GM18502 (cell line): ENCODE measurements around the gene TUBA4A.
"Not testable (repeated sequence)": the region's sequence is repeated elsewhere in the genome, so short reads cannot be mapped to it uniquely, and the experiment has no call there.

Experiments
- ATAC-seq: cut with Tn5 transposase; IDR thresholded peaks from one replicate; pipeline ENCODE4 v1.9.1; 2021; ENCODE audit warnings: mild to moderate bottlenecking; ENCODE audit not compliant: unreplicated experiment, poor library complexity

The TUBA4A gene

GRCh38 chr2:219200502-219201326 is 53.0 kb downstream of the TUBA4A start:
- not testable (repeated sequence) for ATAC-seq
